HCT116 (cell line): Measurements from ENCODE around the gene ASAP2. TPM values are rescaled to one million over a fixed set of nuclear protein-coding genes. Genes with fewer than 3 reads are reported as not detected.

Experiments
- ATAC-seq: fragments of 200-7000 bp; cut with Tn5 transposase; 2 replicates; pipeline ENCODE4 v1.9.1; 2020; ENCODE audit warnings: mild to moderate bottlenecking, moderate library complexity
- BruUV-seq: library from RNA; stranded (reverse); fragments of 400-500 nt; replicated peaks from 2 replicates; lab custom pipeline; 2021; lab: Mats Ljungman, UMichigan
- CTCF ChIA-PET: fragments of 300-600 bp; sonication (Branson Sonifier 250); formaldehyde crosslinking; loops from one replicate; lab custom pipeline; 2021; ENCODE audit warnings: antibody characterized with exemption; lab: Charles Lee
- POLR2A ChIA-PET: fragments of 300-600, 350-600 bp; sonication (Branson Sonifier 250); formaldehyde crosslinking; loops from one replicate; lab custom pipeline; 2021; ENCODE audit warnings: antibody characterized with exemption; lab: Charles Lee
- RAD21 ChIA-PET, 2 experiments: fragments of 300-600 bp; sonication (Branson Sonifier 250); formaldehyde crosslinking; loops; one replicate each; lab custom pipeline; 2023; ENCODE audit warnings: low total read pairs in 2 of 2; ENCODE audit not compliant: uncharacterized antibody in 2 of 2, unreplicated experiment in 2 of 2, low non-redundant PET in 1 of 2; lab: Charles Lee
- DNase-seq: peaks from one replicate; pipeline ENCODE4 v3.0.0-alpha.2; 2010; ENCODE audit warnings: low read depth, low spot score
- H2AFZ ChIP-seq: fragments of 200-600 bp; shearing (Covaris generic), sonication (generic); 2 replicates; pipeline ENCODE4 v1.6.1; 2017; ENCODE audit warnings: low read depth, mixed run types, mixed read lengths, antibody characterized with exemption, low read length; ENCODE audit not compliant: poor library complexity, severe bottlenecking
- H3K27ac ChIP-seq: 2 replicates; pipeline ENCODE4 v1.5.1; 2012; ENCODE audit warnings: low read depth, low read length
- H3K27me3 ChIP-seq: fragments of 200-600 bp; sonication (generic); 2 replicates; pipeline ENCODE4 v1.6.1; 2016; ENCODE audit warnings: mixed run types, low read length, mixed read lengths; ENCODE audit not compliant: insufficient read depth
- H3K36me3 ChIP-seq, 2 experiments: fragments of 200-500 bp in 1 of 2; fragments of 200-600 bp in 1 of 2; sonication (Bioruptor generic) in 1 of 2; sonication (generic) in 1 of 2; 2 replicates each; pipeline versions ENCODE4 v1.5.1 to v1.6.1; 2014 to 2016; ENCODE audit warnings: low read length in 2 of 2, inconsistent platforms in 1 of 2, mixed read lengths in 1 of 2, mixed run types in 1 of 2; ENCODE audit not compliant: insufficient read depth in 2 of 2, control insufficient read depth in 1 of 2
- H3K4me1 ChIP-seq, 2 experiments: fragments of 200-600 bp in 1 of 2; sonication (generic) in 1 of 2; 2 replicates each; pipeline versions ENCODE4 v1.5.1 to v1.6.1; 2012 to 2017; ENCODE audit warnings: low read length in 2 of 2, inconsistent platforms in 1 of 2, mild to moderate bottlenecking in 1 of 2, mixed read lengths in 1 of 2, mixed run types in 1 of 2, moderate library complexity in 1 of 2; ENCODE audit not compliant: insufficient read depth in 2 of 2, control insufficient read depth in 1 of 2
- H3K4me2 ChIP-seq: fragments of 200-600 bp; sonication (generic); 2 replicates; pipeline ENCODE4 v1.6.1; 2017; ENCODE audit warnings: mixed run types, low read length, mixed read lengths
- H3K4me3 ChIP-seq, 2 experiments: fragments of 200-600 bp in 1 of 2; sonication (generic) in 1 of 2; replicated peaks in 1 of 2; 2 replicates each; pipeline ENCODE4 v1.5.1; 2011 to 2016; ENCODE audit warnings: low read length in 2 of 2, control low read depth in 1 of 2, low read depth in 1 of 2, mild to moderate bottlenecking in 1 of 2, mixed read lengths in 1 of 2, mixed run types in 1 of 2
- H3K79me2 ChIP-seq: fragments of 200-600 bp; sonication (generic); 2 replicates; pipeline ENCODE4 v1.6.1; 2017; ENCODE audit warnings: mild to moderate bottlenecking, mixed run types, low read length, moderate library complexity, mixed read lengths; ENCODE audit not compliant: insufficient read depth
- H3K9ac ChIP-seq: fragments of 200-600 bp; sonication (generic); 2 replicates; pipeline ENCODE4 v1.6.1; 2016; ENCODE audit warnings: low read length, mixed read lengths
- H3K9me2 ChIP-seq: fragments of 200-600 bp; sonication (generic), shearing (Covaris generic); 2 replicates; pipeline ENCODE4 v1.6.1; 2017; ENCODE audit warnings: mixed run types, mild to moderate bottlenecking, moderate library complexity; ENCODE audit not compliant: insufficient read depth
- H3K9me3 ChIP-seq, 2 experiments: fragments of 200-500 bp in 1 of 2; fragments of 200-600 bp in 1 of 2; sonication (Bioruptor generic) in 1 of 2; sonication (generic) in 1 of 2; 2 replicates each; pipeline ENCODE4 v1.6.1; 2014 to 2017; ENCODE audit warnings: low read length in 2 of 2, mixed read lengths in 2 of 2, inconsistent platforms in 1 of 2, low read depth in 1 of 2, mild to moderate bottlenecking in 1 of 2, mixed run types in 1 of 2, moderate library complexity in 1 of 2; ENCODE audit not compliant: control insufficient read depth in 1 of 2, insufficient read depth in 1 of 2
- H4K20me1 ChIP-seq: fragments of 200-600 bp; sonication (generic), shearing (Covaris generic); 2 replicates; pipeline ENCODE4 v1.6.1; 2017; ENCODE audit warnings: mixed run types, mild to moderate bottlenecking, moderate library complexity; ENCODE audit not compliant: insufficient read depth
- CBX3 ChIP-seq: IDR thresholded peaks from 2 replicates; pipeline ENCODE4 v1.6.1; 2012; ENCODE audit warnings: low read depth
- EZH2 ChIP-seq: fragments of 200-600 bp; sonication (generic); IDR thresholded peaks from 2 replicates; pipeline ENCODE4 v1.6.1; 2017; ENCODE audit warnings: antibody characterized with exemption, mixed run types
- MAX ChIP-seq: IDR thresholded peaks from 2 replicates; pipeline ENCODE4 v1.6.1; 2012
- POLR2A ChIP-seq: IDR thresholded peaks from 2 replicates; pipeline ENCODE4 v1.7.0; 2011; ENCODE audit warnings: borderline replicate concordance; ENCODE audit not compliant: insufficient read depth, insufficient read length; ENCODE audit errors: extremely low read depth
- ZBTB33 ChIP-seq: IDR thresholded peaks from 2 replicates; pipeline ENCODE4 v1.6.1; 2011; ENCODE audit warnings: mild to moderate bottlenecking, low read length, moderate library complexity; ENCODE audit not compliant: insufficient replicate concordance; ENCODE audit errors: extremely low read depth
- ZFX ChIP-seq: fragments of 450-650 bp; IDR thresholded peaks from 2 replicates; pipeline ENCODE4 v1.6.1; 2017
- ZNF274 ChIP-seq: fragments of 200-500 bp; sonication (Bioruptor generic); IDR thresholded peaks from 2 replicates; pipeline ENCODE4 v1.6.1; 2014; ENCODE audit warnings: mild to moderate bottlenecking, low read depth, low read length, inconsistent platforms
- intact Hi-C: fragments of 100-400 bp; cut with micrococcal nuclease; formaldehyde crosslinking; loops from 2 replicates; pipeline ENCODE4 v1.10.0; 2022
- total RNA-seq: library from RNA; stranded (reverse); gene quantifications from one replicate; pipeline ENCODE4 v1.2.1, GENCODE V29; 2021; ENCODE audit not compliant: unreplicated experiment
- TF ChIP-seq, protein P1 (sequence below), 3 experiments: fragments of 200-600 bp in 1 of 3; sonication (generic) in 1 of 3; IDR thresholded peaks in 2 of 3; conservative IDR thresholded peaks in 1 of 3; 2 replicates each; pipeline ENCODE4 v1.5.1; 2012 to 2017; ENCODE audit warnings: low read depth in 2 of 3, low read length in 2 of 3, antibody characterized with exemption in 1 of 3, borderline replicate concordance in 1 of 3, control low read depth in 1 of 3, mild to moderate bottlenecking in 1 of 3, mixed read lengths in 1 of 3, mixed run types in 1 of 3, moderate library complexity in 1 of 3; ENCODE audit not compliant: insufficient read depth in 1 of 3

ASAP2 gene
- total RNA-seq, 1 experiment from 2014 or later = 16.5 TPM

DNA sequence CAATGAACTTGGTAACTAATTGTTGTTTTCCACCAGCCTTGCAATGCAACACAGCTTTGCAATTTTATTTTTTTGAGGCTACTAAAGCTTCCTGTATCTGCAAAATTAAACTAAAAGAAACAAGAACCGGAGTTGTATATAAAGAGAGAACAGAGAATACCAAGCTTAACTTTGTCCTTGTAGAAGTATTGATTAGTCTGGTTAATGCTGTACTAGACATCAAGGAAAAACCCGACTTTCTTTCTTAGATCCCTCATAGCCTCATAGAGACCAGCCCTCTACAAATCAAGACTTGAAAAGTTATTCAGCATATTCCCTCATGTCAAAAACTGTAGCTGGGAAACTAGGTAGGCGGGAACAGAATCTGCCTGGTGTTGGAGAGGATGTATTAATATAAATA lies 1.7 kb upstream of the ASAP2 start:
- intact Hi-C loops = no loop called here
- RAD21 ChIA-PET = no interaction called here

More for the DNA sequence above, 1.7 kb upstream of the ASAP2 start:
- Histone ChIP-seq H3K79me2 (peaks cover 27% of the 10 kb centered on the region), H3K9ac (no peak overlapping the region), H2AFZ (no peak overlapping the region), H3K4me2 (no peak overlapping the region; the same call in 1 of the 2 replicates), H3K36me3 (no peaks in the 10 kb centered on the region), H4K20me1 (peaks cover 7% of the 10 kb centered on the region; the same call in 1 of the 2 replicates), H3K4me1 (peaks cover 13 to 29% of the 10 kb centered on the region in 2 experiments), H3K4me3 (no peak overlapping the region), H3K9me3 (no peaks in the 10 kb centered on the region), H3K9me2 (no peaks in the 10 kb centered on the region), H3K27ac (no peak overlapping the region), H3K27me3 (no peaks in the 10 kb centered on the region)
- ChIA-PET CTCF (interaction anchor here (0.6 to 1.6 kb wide), 4 partner anchors 11 to 129 kb away, joined by 4 to 5 read pairs (median 4); no protein-coding TSS in a partner anchor), POLR2A (no interaction called here)
- TF ChIP-seq ZNF274 = no peak
- TF ChIP-seq POLR2A = no peak
- no peak for TF ChIP-seq CBX3
- TF ChIP-seq EZH2 = no peak
- TF ChIP-seq ZBTB33 = no peak
- TF ChIP-seq MAX = no peak
- TF ChIP-seq, protein P1, sequence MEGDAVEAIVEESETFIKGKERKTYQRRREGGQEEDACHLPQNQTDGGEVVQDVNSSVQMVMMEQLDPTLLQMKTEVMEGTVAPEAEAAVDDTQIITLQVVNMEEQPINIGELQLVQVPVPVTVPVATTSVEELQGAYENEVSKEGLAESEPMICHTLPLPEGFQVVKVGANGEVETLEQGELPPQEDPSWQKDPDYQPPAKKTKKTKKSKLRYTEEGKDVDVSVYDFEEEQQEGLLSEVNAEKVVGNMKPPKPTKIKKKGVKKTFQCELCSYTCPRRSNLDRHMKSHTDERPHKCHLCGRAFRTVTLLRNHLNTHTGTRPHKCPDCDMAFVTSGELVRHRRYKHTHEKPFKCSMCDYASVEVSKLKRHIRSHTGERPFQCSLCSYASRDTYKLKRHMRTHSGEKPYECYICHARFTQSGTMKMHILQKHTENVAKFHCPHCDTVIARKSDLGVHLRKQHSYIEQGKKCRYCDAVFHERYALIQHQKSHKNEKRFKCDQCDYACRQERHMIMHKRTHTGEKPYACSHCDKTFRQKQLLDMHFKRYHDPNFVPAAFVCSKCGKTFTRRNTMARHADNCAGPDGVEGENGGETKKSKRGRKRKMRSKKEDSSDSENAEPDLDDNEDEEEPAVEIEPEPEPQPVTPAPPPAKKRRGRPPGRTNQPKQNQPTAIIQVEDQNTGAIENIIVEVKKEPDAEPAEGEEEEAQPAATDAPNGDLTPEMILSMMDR (IDR thresholded peaks at IDR 0.05 in 2 of 3, conservative IDR thresholded peaks at IDR 0.05 in 1 of 3; ENCODE audit: borderline replicate concordance in 1 of 3, insufficient read depth in 1 of 3, low read depth in 2 of 3, low read length in 2 of 3) = no peak
- no peak for TF ChIP-seq ZFX
- no TSS peak for BruUV-seq
- ATAC-seq (no peak), DNase-seq (no peak)
